ENCODE measurements around the gene IL19.

DNA sequence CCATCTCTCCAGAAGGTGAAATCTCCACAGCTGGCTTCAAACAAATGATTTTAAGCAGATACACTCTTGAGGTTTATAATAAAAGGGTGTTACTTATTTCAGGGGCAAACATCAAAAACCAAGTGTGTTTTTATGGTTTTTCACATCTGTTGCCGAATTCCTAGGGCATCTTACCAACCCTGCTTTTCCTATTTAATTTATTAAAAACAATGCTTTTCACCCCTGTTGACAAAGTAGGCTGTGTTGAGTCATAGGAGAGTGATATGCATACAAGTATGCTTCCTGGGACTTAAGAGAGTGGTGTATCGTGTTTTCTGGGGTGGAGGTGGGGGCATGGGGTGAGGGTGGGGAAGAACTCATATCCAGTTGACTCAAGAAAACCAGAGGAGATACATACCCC, 65.5 kb downstream of the IL19 start:
- no peak for TF ChIP-seq OSR2 (tag by site-specific recombination; IDR thresholded peaks at IDR 0.05)
- no peak for TF ChIP-seq REPIN1 (tag by site-specific recombination; IDR thresholded peaks at IDR 0.05; ENCODE audit: low read depth)
- TF ChIP-seq ZNF174 (tag by site-specific recombination; IDR thresholded peaks at IDR 0.05) = no peak
- TF ChIP-seq, protein P1, sequence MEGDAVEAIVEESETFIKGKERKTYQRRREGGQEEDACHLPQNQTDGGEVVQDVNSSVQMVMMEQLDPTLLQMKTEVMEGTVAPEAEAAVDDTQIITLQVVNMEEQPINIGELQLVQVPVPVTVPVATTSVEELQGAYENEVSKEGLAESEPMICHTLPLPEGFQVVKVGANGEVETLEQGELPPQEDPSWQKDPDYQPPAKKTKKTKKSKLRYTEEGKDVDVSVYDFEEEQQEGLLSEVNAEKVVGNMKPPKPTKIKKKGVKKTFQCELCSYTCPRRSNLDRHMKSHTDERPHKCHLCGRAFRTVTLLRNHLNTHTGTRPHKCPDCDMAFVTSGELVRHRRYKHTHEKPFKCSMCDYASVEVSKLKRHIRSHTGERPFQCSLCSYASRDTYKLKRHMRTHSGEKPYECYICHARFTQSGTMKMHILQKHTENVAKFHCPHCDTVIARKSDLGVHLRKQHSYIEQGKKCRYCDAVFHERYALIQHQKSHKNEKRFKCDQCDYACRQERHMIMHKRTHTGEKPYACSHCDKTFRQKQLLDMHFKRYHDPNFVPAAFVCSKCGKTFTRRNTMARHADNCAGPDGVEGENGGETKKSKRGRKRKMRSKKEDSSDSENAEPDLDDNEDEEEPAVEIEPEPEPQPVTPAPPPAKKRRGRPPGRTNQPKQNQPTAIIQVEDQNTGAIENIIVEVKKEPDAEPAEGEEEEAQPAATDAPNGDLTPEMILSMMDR (tag by site-specific recombination; IDR thresholded peaks at IDR 0.05) = no peak
- TF ChIP-seq SP3 (tag by site-specific recombination; IDR thresholded peaks at IDR 0.05) = no peak
- TF ChIP-seq, protein P2, sequence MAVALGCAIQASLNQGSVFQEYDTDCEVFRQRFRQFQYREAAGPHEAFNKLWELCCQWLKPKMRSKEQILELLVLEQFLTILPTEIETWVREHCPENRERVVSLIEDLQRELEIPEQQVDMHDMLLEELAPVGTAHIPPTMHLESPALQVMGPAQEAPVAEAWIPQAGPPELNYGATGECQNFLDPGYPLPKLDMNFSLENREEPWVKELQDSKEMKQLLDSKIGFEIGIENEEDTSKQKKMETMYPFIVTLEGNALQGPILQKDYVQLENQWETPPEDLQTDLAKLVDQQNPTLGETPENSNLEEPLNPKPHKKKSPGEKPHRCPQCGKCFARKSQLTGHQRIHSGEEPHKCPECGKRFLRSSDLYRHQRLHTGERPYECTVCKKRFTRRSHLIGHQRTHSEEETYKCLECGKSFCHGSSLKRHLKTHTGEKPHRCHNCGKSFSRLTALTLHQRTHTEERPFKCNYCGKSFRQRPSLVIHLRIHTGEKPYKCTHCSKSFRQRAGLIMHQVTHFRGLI (tag by site-specific recombination; IDR thresholded peaks at IDR 0.05) = no peak
- no peak for TF ChIP-seq ZNF510 (tag by site-specific recombination; IDR thresholded peaks at IDR 0.05; ENCODE audit: insufficient replicate concordance)
- TF ChIP-seq, protein P3, sequence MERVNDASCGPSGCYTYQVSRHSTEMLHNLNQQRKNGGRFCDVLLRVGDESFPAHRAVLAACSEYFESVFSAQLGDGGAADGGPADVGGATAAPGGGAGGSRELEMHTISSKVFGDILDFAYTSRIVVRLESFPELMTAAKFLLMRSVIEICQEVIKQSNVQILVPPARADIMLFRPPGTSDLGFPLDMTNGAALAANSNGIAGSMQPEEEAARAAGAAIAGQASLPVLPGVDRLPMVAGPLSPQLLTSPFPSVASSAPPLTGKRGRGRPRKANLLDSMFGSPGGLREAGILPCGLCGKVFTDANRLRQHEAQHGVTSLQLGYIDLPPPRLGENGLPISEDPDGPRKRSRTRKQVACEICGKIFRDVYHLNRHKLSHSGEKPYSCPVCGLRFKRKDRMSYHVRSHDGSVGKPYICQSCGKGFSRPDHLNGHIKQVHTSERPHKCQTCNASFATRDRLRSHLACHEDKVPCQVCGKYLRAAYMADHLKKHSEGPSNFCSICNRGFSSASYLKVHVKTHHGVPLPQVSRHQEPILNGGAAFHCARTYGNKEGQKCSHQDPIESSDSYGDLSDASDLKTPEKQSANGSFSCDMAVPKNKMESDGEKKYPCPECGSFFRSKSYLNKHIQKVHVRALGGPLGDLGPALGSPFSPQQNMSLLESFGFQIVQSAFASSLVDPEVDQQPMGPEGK (tag by site-specific recombination; IDR thresholded peaks at IDR 0.05) = no peak
- no peak for TF ChIP-seq ZNF10 (tag by site-specific recombination; IDR thresholded peaks at IDR 0.05)
- no peak for TF ChIP-seq ZNF416 (tag by site-specific recombination; IDR thresholded peaks at IDR 0.05)
- TF ChIP-seq, protein P4, sequence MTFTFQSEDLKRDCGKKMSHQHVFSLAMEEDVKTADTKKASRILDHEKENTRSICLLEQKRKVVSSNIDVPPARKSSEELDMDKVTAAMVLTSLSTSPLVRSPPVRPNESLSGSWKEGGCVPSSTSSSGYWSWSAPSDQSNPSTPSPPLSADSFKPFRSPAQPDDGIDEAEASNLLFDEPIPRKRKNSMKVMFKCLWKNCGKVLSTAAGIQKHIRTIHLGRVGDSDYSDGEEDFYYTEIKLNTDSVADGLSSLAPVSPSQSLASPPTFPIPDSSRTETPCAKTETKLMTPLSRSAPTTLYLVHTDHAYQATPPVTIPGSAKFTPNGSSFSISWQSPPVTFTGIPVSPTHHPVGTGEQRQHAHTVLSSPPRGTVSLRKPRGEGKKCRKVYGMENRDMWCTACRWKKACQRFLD (tag by site-specific recombination; IDR thresholded peaks at IDR 0.05) = no peak
- no peak for TF ChIP-seq ZNF335 (tag by site-specific recombination; conservative IDR thresholded peaks at IDR 0.05)
- TF ChIP-seq, protein P5, sequence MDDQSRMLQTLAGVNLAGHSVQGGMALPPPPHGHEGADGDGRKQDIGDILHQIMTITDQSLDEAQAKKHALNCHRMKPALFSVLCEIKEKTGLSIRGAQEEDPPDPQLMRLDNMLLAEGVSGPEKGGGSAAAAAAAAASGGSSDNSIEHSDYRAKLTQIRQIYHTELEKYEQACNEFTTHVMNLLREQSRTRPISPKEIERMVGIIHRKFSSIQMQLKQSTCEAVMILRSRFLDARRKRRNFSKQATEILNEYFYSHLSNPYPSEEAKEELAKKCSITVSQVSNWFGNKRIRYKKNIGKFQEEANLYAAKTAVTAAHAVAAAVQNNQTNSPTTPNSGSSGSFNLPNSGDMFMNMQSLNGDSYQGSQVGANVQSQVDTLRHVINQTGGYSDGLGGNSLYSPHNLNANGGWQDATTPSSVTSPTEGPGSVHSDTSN (CRISPR knock-in tag; IDR thresholded peaks at IDR 0.05) = no peak
- TF ChIP-seq ZNF701 (tag by site-specific recombination; IDR thresholded peaks at IDR 0.05) = no peak
